GM12891 (cell line): Measurements from ENCODE around the gene DDX24.

Experiments used
- POLR2A ChIP-seq: IDR thresholded peaks from 2 replicates; pipeline ENCODE4 v1.6.1; 2011; ENCODE audit warnings: low read depth, low read length, control low read depth
- POLR2AphosphoS5 ChIP-seq: IDR thresholded peaks from 2 replicates; pipeline ENCODE4 v1.6.1; 2011; ENCODE audit warnings: low read depth, low read length, control low read depth
- SPI1 ChIP-seq: IDR thresholded peaks from 2 replicates; pipeline ENCODE4 v1.6.1; 2011; ENCODE audit warnings: low read depth, low read length, control low read depth
- TAF1 ChIP-seq: IDR thresholded peaks from 2 replicates; pipeline ENCODE4 v1.6.1; 2011; ENCODE audit warnings: low read depth, low read length, control low read depth

DNA sequence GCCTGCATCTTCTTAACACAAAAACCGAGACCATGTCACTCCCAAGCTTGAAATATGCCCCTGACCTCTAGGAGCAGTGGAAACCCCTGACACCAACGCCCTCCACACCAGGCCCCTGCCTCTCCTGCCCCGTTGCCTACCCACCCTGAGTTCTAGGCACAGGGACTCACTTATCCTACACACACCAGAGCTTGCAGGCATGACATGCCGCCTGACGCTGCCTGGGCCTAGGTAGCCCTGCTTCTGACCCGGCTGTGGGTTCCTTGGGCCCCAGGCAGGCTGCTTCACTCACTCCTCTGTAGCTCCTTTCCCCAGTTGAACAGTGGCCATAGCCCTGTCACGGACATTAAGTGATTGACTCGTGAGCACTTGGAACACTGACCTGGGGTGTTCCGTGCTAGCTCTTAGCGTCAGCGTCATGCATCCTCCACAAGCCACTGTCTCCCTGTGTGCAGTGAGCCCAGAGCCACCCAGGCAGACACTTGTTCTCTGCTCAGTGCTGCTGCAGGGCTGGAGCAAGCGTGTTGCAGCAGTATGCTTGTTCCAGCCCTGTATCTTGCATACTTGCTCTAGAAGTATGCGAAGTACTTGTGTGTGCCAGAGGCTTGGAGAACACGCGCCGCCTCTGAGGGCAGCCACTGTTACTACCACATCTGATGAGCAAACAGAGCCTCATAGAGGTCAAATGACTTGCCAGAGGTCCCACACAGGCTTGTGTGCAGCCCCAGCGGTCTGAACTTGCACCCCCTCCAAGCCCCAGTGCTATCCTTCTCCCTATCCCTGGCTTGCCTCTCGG, 39.3 kb downstream of the DDX24 start:
- TF ChIP-seq SPI1 (no peak), POLR2AphosphoS5 (no peak), POLR2A (no peak), TAF1 (no peak)
